ENCODE data around the gene SP140L.

DNA sequence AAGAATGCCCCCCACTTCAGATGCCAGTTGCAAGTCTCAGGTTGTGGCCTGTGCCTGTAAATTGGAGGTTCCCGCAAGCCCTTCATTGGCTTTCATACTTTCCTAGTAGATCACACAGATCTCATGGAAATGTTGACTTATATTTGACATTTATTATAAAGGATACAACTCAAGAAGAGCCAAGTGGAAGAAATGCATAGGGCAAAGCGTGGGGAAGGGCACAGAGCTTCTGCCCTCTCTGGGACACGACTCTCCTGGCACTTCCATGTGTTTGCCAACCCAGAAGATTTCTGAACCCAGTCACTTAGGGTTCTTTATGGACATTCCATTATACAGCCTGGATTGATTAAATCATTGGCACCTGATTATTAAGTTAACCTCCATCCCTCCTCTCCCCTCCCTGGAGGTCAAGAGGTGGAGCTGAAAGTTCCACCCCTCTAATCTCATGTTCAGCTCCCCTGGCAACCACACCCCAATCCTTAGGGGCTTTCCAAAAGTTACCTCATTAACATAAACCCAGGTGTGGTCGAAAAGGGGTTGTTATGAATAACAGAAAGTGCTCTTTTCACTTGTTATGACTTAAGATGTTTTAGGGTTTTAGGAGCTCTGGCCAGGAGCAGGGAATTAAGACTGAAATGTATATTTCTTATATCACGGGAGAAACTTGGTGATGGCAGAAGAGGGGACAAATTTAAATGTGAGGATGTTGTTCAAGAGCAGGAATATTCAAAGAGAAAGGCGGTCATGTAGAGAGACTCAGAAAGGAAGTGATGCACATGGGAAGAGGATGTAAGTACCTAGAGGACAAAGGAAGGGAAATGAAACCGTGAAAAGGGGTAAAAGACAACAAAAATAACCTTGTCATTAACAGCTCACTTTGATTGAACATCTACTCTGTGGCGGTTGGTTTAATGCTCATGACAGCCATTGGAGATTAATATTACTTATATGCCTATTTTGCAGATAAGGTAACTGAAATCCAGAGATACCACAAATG, 120.8 kb downstream of the SP140L start:
- TF ChIP-seq POLR2AphosphoS5 (IDR thresholded peaks at IDR 0.05; ENCODE audit: low read depth, low read length) = no peak
- no peak for TF ChIP-seq TAF1 (IDR thresholded peaks at IDR 0.05; ENCODE audit: borderline replicate concordance, insufficient read depth, low read length)
- TF ChIP-seq, protein P1, sequence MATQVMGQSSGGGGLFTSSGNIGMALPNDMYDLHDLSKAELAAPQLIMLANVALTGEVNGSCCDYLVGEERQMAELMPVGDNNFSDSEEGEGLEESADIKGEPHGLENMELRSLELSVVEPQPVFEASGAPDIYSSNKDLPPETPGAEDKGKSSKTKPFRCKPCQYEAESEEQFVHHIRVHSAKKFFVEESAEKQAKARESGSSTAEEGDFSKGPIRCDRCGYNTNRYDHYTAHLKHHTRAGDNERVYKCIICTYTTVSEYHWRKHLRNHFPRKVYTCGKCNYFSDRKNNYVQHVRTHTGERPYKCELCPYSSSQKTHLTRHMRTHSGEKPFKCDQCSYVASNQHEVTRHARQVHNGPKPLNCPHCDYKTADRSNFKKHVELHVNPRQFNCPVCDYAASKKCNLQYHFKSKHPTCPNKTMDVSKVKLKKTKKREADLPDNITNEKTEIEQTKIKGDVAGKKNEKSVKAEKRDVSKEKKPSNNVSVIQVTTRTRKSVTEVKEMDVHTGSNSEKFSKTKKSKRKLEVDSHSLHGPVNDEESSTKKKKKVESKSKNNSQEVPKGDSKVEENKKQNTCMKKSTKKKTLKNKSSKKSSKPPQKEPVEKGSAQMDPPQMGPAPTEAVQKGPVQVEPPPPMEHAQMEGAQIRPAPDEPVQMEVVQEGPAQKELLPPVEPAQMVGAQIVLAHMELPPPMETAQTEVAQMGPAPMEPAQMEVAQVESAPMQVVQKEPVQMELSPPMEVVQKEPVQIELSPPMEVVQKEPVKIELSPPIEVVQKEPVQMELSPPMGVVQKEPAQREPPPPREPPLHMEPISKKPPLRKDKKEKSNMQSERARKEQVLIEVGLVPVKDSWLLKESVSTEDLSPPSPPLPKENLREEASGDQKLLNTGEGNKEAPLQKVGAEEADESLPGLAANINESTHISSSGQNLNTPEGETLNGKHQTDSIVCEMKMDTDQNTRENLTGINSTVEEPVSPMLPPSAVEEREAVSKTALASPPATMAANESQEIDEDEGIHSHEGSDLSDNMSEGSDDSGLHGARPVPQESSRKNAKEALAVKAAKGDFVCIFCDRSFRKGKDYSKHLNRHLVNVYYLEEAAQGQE (IDR thresholded peaks at IDR 0.05; ENCODE audit: insufficient read depth in 1 of 2, low read depth in 2 of 2, low read length in 2 of 2) = no peak

Measured in PFSK-1 (cell line).